ENCODE data around the gene POLG.
"Not testable (repeated sequence)": the region's sequence is repeated elsewhere in the genome, so short reads cannot be mapped to it uniquely, and the experiment has no call there.

POLG gene

GRCh38 chr15:89277281-89277680, 57.3 kb downstream of the POLG start:
- not testable (repeated sequence) for DNase-seq

Measured in NCI-H1048 (cell line).